H9 (cell line): Measurements from ENCODE around the gene ATP8B2. TPM values are rescaled to one million over a fixed set of nuclear protein-coding genes. Genes with fewer than 3 reads are reported as not detected.

Source experiments
- DNase-seq: peaks from one replicate; pipeline ENCODE4 v3.0.0-alpha.2; 2017
- H2AFZ ChIP-seq: one replicate; pipeline ENCODE4 v1.6.1; 2013; ENCODE audit warnings: mild to moderate bottlenecking, low read length, control low read depth, moderate library complexity
- H2AK5ac ChIP-seq: 2 replicates; pipeline ENCODE4 v1.6.1; 2013; ENCODE audit warnings: low read length, control low read depth, mixed read lengths; ENCODE audit not compliant: insufficient read length
- H2BK120ac ChIP-seq: one replicate; pipeline ENCODE4 v1.6.1; 2013; ENCODE audit warnings: low read depth, mild to moderate bottlenecking, low read length, control low read depth, inconsistent platforms; ENCODE audit not compliant: poor library complexity, severe bottlenecking
- H2BK12ac ChIP-seq: 2 replicates; pipeline ENCODE4 v1.6.1; 2013; ENCODE audit warnings: low read length, control low read depth, mixed read lengths, low read depth; ENCODE audit not compliant: insufficient read length
- H2BK15ac ChIP-seq: 2 replicates; pipeline ENCODE4 v1.6.1; 2013; ENCODE audit warnings: low read depth, low read length, control low read depth
- H2BK20ac ChIP-seq: one replicate; pipeline ENCODE4 v1.6.1; 2013; ENCODE audit warnings: low read depth, mild to moderate bottlenecking, low read length, control low read depth, inconsistent platforms; ENCODE audit not compliant: poor library complexity, severe bottlenecking
- H2BK5ac ChIP-seq: 2 replicates; pipeline ENCODE4 v1.6.1; 2013; ENCODE audit warnings: low read length, control low read depth, mixed read lengths; ENCODE audit not compliant: insufficient read length
- H3K14ac ChIP-seq: 2 replicates; pipeline ENCODE4 v1.6.1; 2013; ENCODE audit warnings: low read length, control low read depth; ENCODE audit not compliant: insufficient read depth
- H3K18ac ChIP-seq: 2 replicates; pipeline ENCODE4 v1.6.1; 2013; ENCODE audit warnings: low read depth, mild to moderate bottlenecking, mixed read lengths, low read length, control low read depth; ENCODE audit not compliant: insufficient read length
- H3K23ac ChIP-seq: 2 replicates; pipeline ENCODE4 v1.6.1; 2013; ENCODE audit warnings: low read length, control low read depth, mixed read lengths, low read depth; ENCODE audit not compliant: insufficient read length
- H3K23me2 ChIP-seq: 2 replicates; pipeline ENCODE4 v1.6.1; 2013; ENCODE audit warnings: low read depth, mild to moderate bottlenecking, mixed read lengths, low read length, control low read depth; ENCODE audit not compliant: insufficient read length, poor library complexity, severe bottlenecking
- H3K27ac ChIP-seq: 2 replicates; pipeline ENCODE4 v1.5.1; 2013; ENCODE audit warnings: low read length, control low read depth, mixed read lengths, low read depth; ENCODE audit not compliant: insufficient read length
- H3K27me3 ChIP-seq: 2 replicates; pipeline ENCODE4 v1.6.1; 2013; ENCODE audit warnings: low read length, control low read depth, inconsistent platforms; ENCODE audit not compliant: insufficient read depth
- H3K4ac ChIP-seq: 2 replicates; pipeline ENCODE4 v1.6.1; 2013; ENCODE audit warnings: low read depth, mild to moderate bottlenecking, control low read depth, inconsistent platforms, low read length, moderate library complexity
- H3K4me1 ChIP-seq: 2 replicates; pipeline ENCODE4 v1.6.1; 2013; ENCODE audit warnings: low read length, control low read depth, inconsistent platforms; ENCODE audit not compliant: insufficient read depth
- H3K4me2 ChIP-seq: 2 replicates; pipeline ENCODE4 v1.6.1; 2013; ENCODE audit warnings: low read length, control low read depth, mixed read lengths; ENCODE audit not compliant: insufficient read length, insufficient read depth
- H3K56ac ChIP-seq: 2 replicates; pipeline ENCODE4 v1.6.1; 2013; ENCODE audit warnings: low read depth, mild to moderate bottlenecking, mixed read lengths, low read length, control low read depth; ENCODE audit not compliant: insufficient read length
- H3K79me1 ChIP-seq: 2 replicates; pipeline ENCODE4 v1.6.1; 2013; ENCODE audit warnings: low read depth, mild to moderate bottlenecking, moderate library complexity, low read length, control low read depth, inconsistent platforms; ENCODE audit not compliant: insufficient read depth, poor library complexity, severe bottlenecking
- H3K79me2 ChIP-seq: 2 replicates; pipeline ENCODE4 v1.6.1; 2013; ENCODE audit warnings: low read length, control low read depth, inconsistent platforms; ENCODE audit not compliant: insufficient read depth
- H3K9ac ChIP-seq: 2 replicates; pipeline ENCODE4 v1.6.1; 2013; ENCODE audit warnings: low read length, control low read depth, mixed read lengths; ENCODE audit not compliant: insufficient read length; ENCODE audit errors: extremely low read depth
- H3K9me3 ChIP-seq: one replicate; pipeline ENCODE4 v1.6.1; 2013; ENCODE audit warnings: low read depth, low read length, inconsistent platforms; ENCODE audit not compliant: control insufficient read depth
- H3T11ph ChIP-seq: one replicate; pipeline ENCODE4 v1.6.1; 2013; ENCODE audit warnings: mild to moderate bottlenecking, low read length, control low read depth, inconsistent platforms
- H4K20me1 ChIP-seq: one replicate; pipeline ENCODE4 v1.6.1; 2013; ENCODE audit not compliant: control insufficient read depth, insufficient read length, insufficient read depth
- H4K5ac ChIP-seq: 2 replicates; pipeline ENCODE4 v1.6.1; 2013; ENCODE audit warnings: low read depth, mild to moderate bottlenecking, mixed read lengths, low read length, control low read depth; ENCODE audit not compliant: insufficient read length
- H4K8ac ChIP-seq: replicated peaks from 2 replicates; pipeline ENCODE4 v1.6.1; 2013; ENCODE audit warnings: low read length, control low read depth, mixed read lengths, low read depth; ENCODE audit not compliant: insufficient read length
- H4K91ac ChIP-seq: 2 replicates; pipeline ENCODE4 v1.6.1; 2013; ENCODE audit warnings: low read depth, mild to moderate bottlenecking, moderate library complexity, mixed read lengths, low read length, control low read depth; ENCODE audit not compliant: insufficient read length
- H3K27ac Mint-ChIP-seq, 3 experiments: 2 replicates in 2 of 3; 3 replicates in 1 of 3; pipeline ENCODE4 v1.8.0; 2020 to 2021; ENCODE audit warnings: mixed read lengths in 3 of 3, mild to moderate bottlenecking in 1 of 3, moderate library complexity in 1 of 3
- H3K27me3 Mint-ChIP-seq: 2 replicates; pipeline ENCODE4 v1.8.0; 2021; ENCODE audit warnings: low read depth, mild to moderate bottlenecking, moderate library complexity, mixed read lengths
- H3K36me3 Mint-ChIP-seq, 3 experiments: 2 replicates in 2 of 3; 3 replicates in 1 of 3; pipeline ENCODE4 v1.8.0; 2020 to 2021; ENCODE audit warnings: low read depth in 3 of 3, mixed read lengths in 3 of 3; ENCODE audit not compliant: insufficient read depth in 1 of 3
- H3K4me1 Mint-ChIP-seq, 2 experiments: 2 replicates each; pipeline ENCODE4 v1.8.0; 2020; ENCODE audit warnings: mixed read lengths in 2 of 2
- H3K4me3 Mint-ChIP-seq, 2 experiments: 2 replicates in 1 of 2; 3 replicates in 1 of 2; pipeline ENCODE4 v1.8.0; 2020 to 2021; ENCODE audit warnings: mild to moderate bottlenecking in 2 of 2, mixed read lengths in 2 of 2, moderate library complexity in 1 of 2
- H3K9me3 Mint-ChIP-seq, 2 experiments: 2 replicates in 1 of 2; 3 replicates in 1 of 2; pipeline ENCODE4 v1.8.0; 2020; ENCODE audit warnings: mild to moderate bottlenecking in 2 of 2, mixed read lengths in 2 of 2, moderate library complexity in 1 of 2
- WGBS: extraction: QIAGEN DNeasy Blood & Tissue Kit; methylation state at CpG from one replicate; pipeline ENCODE4 v1.1.7; 2013; ENCODE audit warnings: missing lambda C conversion rate, low lambda C conversion rate, mixed read lengths; ENCODE audit not compliant: insufficient read length; ENCODE audit errors: extremely low coverage; 5-methylcytosine and 5-hydroxymethylcytosine counted together
- total RNA-seq: library from RNA; stranded (reverse); gene quantifications from 2 replicates; pipeline ENCODE4 v1.2.1, GENCODE V29; 2021
- TF ChIP-seq, protein P1 (sequence below): fragments of 200-600 bp; sonication (generic); conservative IDR thresholded peaks from 3 replicates; pipeline ENCODE4 v1.8.0; 2021; ENCODE audit warnings: antibody characterized with exemption, mild to moderate bottlenecking

Gene ATP8B2
- total RNA-seq, 1 experiment from 2014 or later = 37.6 TPM

DNA sequence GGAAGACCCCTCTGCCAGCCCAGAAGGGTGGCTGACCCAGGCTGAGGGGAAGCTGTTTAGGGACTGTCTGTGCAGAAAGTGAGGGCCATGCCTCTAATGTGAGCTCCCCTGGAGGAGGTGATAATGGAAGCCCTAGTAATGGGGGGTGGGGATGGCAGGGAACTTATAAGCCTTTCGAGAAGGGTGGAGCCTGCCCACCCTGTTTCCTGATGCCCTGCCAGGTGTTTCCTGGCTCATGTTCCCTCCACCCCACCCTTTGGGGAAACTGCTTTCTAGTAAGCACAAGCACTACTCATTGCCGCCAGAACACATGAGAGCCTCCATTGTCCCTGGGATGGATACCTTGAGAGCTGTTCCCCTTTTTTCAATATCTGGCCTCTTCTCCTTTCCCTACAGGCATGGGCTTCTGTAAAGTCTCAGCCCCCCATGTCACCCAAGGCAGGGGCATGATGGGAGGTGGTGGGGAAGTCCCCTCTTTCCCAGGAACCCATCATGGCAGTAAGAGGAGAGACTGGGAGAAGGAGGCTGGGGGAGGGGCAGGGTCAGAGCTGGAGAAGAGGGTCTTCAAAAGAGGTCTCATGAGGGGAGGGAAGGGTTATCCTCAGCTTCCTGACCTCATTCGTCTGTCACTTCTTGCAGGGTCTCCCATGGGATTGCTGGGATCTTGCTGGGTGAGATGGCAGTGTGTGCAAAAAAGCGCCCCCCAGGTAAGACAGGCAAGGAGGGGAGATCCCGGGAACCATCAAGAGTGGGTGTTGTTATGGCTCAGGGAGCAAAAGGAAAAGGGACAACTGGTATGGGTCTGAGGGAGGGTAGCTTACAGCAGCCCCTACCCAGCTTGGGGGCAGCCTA is 2.4 kb downstream of the ATP8B2 start:
- no peak overlapping the region for H3K23ac ChIP-seq
- H4K91ac ChIP-seq = no peak overlapping the region
- WGBS = no CpG with 5 or more reads among the region's 5 CpGs
- no peak overlapping the region for H2BK5ac ChIP-seq
- peaks cover 12% of the 10 kb centered on the region; the same call in 1 of the 2 replicates for H3K4me1 ChIP-seq
- H4K20me1 ChIP-seq = no peaks in the 10 kb centered on the region
- H2BK12ac ChIP-seq = no peak overlapping the region
- H3K18ac ChIP-seq = peak overlapping the region; percentile 53
- peak overlapping the region in 1 of 3 experiments; percentile 30; a peak in 1 of 7 replicates for H3K27ac Mint-ChIP-seq
- H3K14ac ChIP-seq = peak overlapping the region; percentile 39
- H3K4me1 Mint-ChIP-seq = peaks cover 31 to 39% of the 10 kb centered on the region in 2 experiments
- H3K4ac ChIP-seq = no peak overlapping the region
- no peaks in the 10 kb centered on the region for H3K79me1 ChIP-seq
- peaks cover 17 to 30% (median 29%) of the 10 kb centered on the region in 3 experiments for H3K36me3 Mint-ChIP-seq
- peaks cover 2% of the 10 kb centered on the region; the same call in 1 of the 2 replicates for H3K79me2 ChIP-seq
- no peak overlapping the region for H2BK120ac ChIP-seq
- H4K8ac ChIP-seq = no peak overlapping the region
- TF ChIP-seq, protein P1, sequence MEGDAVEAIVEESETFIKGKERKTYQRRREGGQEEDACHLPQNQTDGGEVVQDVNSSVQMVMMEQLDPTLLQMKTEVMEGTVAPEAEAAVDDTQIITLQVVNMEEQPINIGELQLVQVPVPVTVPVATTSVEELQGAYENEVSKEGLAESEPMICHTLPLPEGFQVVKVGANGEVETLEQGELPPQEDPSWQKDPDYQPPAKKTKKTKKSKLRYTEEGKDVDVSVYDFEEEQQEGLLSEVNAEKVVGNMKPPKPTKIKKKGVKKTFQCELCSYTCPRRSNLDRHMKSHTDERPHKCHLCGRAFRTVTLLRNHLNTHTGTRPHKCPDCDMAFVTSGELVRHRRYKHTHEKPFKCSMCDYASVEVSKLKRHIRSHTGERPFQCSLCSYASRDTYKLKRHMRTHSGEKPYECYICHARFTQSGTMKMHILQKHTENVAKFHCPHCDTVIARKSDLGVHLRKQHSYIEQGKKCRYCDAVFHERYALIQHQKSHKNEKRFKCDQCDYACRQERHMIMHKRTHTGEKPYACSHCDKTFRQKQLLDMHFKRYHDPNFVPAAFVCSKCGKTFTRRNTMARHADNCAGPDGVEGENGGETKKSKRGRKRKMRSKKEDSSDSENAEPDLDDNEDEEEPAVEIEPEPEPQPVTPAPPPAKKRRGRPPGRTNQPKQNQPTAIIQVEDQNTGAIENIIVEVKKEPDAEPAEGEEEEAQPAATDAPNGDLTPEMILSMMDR = no peak
- no peak overlapping the region for H3T11ph ChIP-seq
- no peaks in the 10 kb centered on the region for H3K27me3 ChIP-seq
- DNase-seq = peak; percentile 30
- no peaks in the 10 kb centered on the region for H3K9me3 Mint-ChIP-seq
- H3K23me2 ChIP-seq = peaks cover 16% of the 10 kb centered on the region
- no peak overlapping the region for H2AK5ac ChIP-seq
- H3K56ac ChIP-seq = no peak overlapping the region
- no peaks in the 10 kb centered on the region for H3K9me3 ChIP-seq
- peak overlapping the region; percentile 88 for H3K4me2 ChIP-seq
- no peak overlapping the region for H2AFZ ChIP-seq
- no peak overlapping the region for H3K27ac ChIP-seq
- no peak overlapping the region for H2BK15ac ChIP-seq
- peaks cover 9% of the 10 kb centered on the region for H3K27me3 Mint-ChIP-seq
- H2BK20ac ChIP-seq = no peak overlapping the region
- no peak overlapping the region for H3K9ac ChIP-seq
- peak overlapping the region; percentile 64 to 79 for H3K4me3 Mint-ChIP-seq
- no peak overlapping the region for H4K5ac ChIP-seq
